Stimulated activated effector memory CD8-positive, alpha-beta T cell treated with anti-CD3 and anti-CD28 coated beads, Interleukin-12 subunit alpha, Interleukin-12 subunit beta, amount 100 ng/mL, for 72 hours (primary cell): ENCODE results near the gene ATP5ME.
A peak's percentile ranks its signal among the peaks of the same experiment; 100 is the strongest.

Source experiments
- ATAC-seq: fragments of 150-1000 bp; cut with Tn5 transposase; 2 replicates; pipeline ENCODE4 v1.10.0; 2021
- DNase-seq, 2 donors: peaks; one replicate each; pipeline ENCODE4 v3.0.0; 2021 to 2022; ENCODE audit warnings: low spot score in 2 of 2
- H3K27ac Mint-ChIP-seq: one replicate; pipeline ENCODE4 v1.8.0; 2022; ENCODE audit warnings: mild to moderate bottlenecking, mixed read lengths
- H3K36me3 Mint-ChIP-seq: one replicate; pipeline ENCODE4 v1.8.0; 2022; ENCODE audit warnings: mild to moderate bottlenecking, mixed read lengths
- H3K4me1 Mint-ChIP-seq: one replicate; pipeline ENCODE4 v1.8.0; 2022; ENCODE audit warnings: mixed read lengths
- H3K4me3 Mint-ChIP-seq: one replicate; pipeline ENCODE4 v1.8.0; 2022; ENCODE audit warnings: mild to moderate bottlenecking, mixed read lengths
- H3K9me3 Mint-ChIP-seq: one replicate; pipeline ENCODE4 v1.8.0; 2022; ENCODE audit warnings: mixed read lengths

The ATP5ME gene

GRCh38 chr4:632196-632790, 41.8 kb downstream of the ATP5ME start:
- ATAC-seq = no peak
- H3K4me1 Mint-ChIP-seq = no peaks in the 10 kb centered on the region
- no peaks in the 10 kb centered on the region for H3K36me3 Mint-ChIP-seq
- H3K27ac Mint-ChIP-seq = no peak overlapping the region
- no peaks in the 10 kb centered on the region for H3K9me3 Mint-ChIP-seq
- no peak for DNase-seq
- H3K4me3 Mint-ChIP-seq = no peak overlapping the region

- H3K9me3 Mint-ChIP-seq = no peaks in the 10 kb centered on the region
- no peak for ATAC-seq
Measured at GRCh38 chr4:630656-631055, 43.4 kb downstream of the ATP5ME start.

GRCh38 chr4:629915-630641, 44.0 kb downstream of the ATP5ME start:
- Mint-ChIP-seq H3K4me1 (no peaks in the 10 kb centered on the region), H3K36me3 (no peaks in the 10 kb centered on the region), H3K9me3 (no peaks in the 10 kb centered on the region), H3K27ac (peak overlapping the region; percentile 26), H3K4me3 (no peak overlapping the region)
- ATAC-seq = no peak
- DNase-seq = no peak

More at GRCh38 chr4:630656-631055, 43.4 kb downstream of the ATP5ME start:
- no peak overlapping the region for H3K27ac Mint-ChIP-seq
- no peaks in the 10 kb centered on the region for H3K36me3 Mint-ChIP-seq
- DNase-seq = no peak
- no peaks in the 10 kb centered on the region for H3K4me1 Mint-ChIP-seq
- H3K4me3 Mint-ChIP-seq = no peak overlapping the region

- H3K27ac Mint-ChIP-seq = peak overlapping the region; percentile 26
- H3K4me1 Mint-ChIP-seq = no peaks in the 10 kb centered on the region
- ATAC-seq (no peak), DNase-seq (no peak)
- no peaks in the 10 kb centered on the region for H3K9me3 Mint-ChIP-seq
- no peaks in the 10 kb centered on the region for H3K36me3 Mint-ChIP-seq
- no peak overlapping the region for H3K4me3 Mint-ChIP-seq
Measured at GRCh38 chr4:629636-629914, 44.5 kb downstream of the ATP5ME start.

- Mint-ChIP-seq H3K4me1 (no peaks in the 10 kb centered on the region), H3K4me3 (no peak overlapping the region)
- no peak for ATAC-seq
Measured at GRCh38 chr4:628821-629635, 45.0 kb downstream of the ATP5ME start.

GRCh38 chr4:628311-628741, 45.8 kb downstream of the ATP5ME start:
- no peak for ATAC-seq
- no peak overlapping the region for H3K4me3 Mint-ChIP-seq
- H3K36me3 Mint-ChIP-seq = no peaks in the 10 kb centered on the region
- H3K4me1 Mint-ChIP-seq = no peaks in the 10 kb centered on the region
- H3K9me3 Mint-ChIP-seq = no peaks in the 10 kb centered on the region
- no peak overlapping the region for H3K27ac Mint-ChIP-seq
- DNase-seq = no peak

More at GRCh38 chr4:628821-629635, 45.0 kb downstream of the ATP5ME start:
- H3K9me3 Mint-ChIP-seq = no peaks in the 10 kb centered on the region
- no peak for DNase-seq
- no peaks in the 10 kb centered on the region for H3K36me3 Mint-ChIP-seq
- H3K27ac Mint-ChIP-seq = no peak overlapping the region

- no peak for ATAC-seq
- Mint-ChIP-seq H3K4me3 (no peak overlapping the region), H3K27ac (no peak overlapping the region), H3K9me3 (no peaks in the 10 kb centered on the region), H3K36me3 (no peaks in the 10 kb centered on the region), H3K4me1 (no peaks in the 10 kb centered on the region)
- no peak for DNase-seq
Measured at GRCh38 chr4:627347-628125, 46.5 kb downstream of the ATP5ME start.

- H3K36me3 Mint-ChIP-seq = no peaks in the 10 kb centered on the region
- no peak overlapping the region for H3K27ac Mint-ChIP-seq
- H3K4me3 Mint-ChIP-seq = no peak overlapping the region
- no peaks in the 10 kb centered on the region for H3K4me1 Mint-ChIP-seq
- no peaks in the 10 kb centered on the region for H3K9me3 Mint-ChIP-seq
- DNase-seq = no peak
- no peak for ATAC-seq
Measured at GRCh38 chr4:626201-627091, 47.6 kb downstream of the ATP5ME start.

GRCh38 chr4:625631-626161, 48.4 kb downstream of the ATP5ME start:
- Mint-ChIP-seq H3K36me3 (no peaks in the 10 kb centered on the region), H3K4me1 (no peaks in the 10 kb centered on the region), H3K27ac (no peak overlapping the region), H3K4me3 (no peak overlapping the region), H3K9me3 (no peaks in the 10 kb centered on the region)
- no peak for DNase-seq
- no peak for ATAC-seq

- no peaks in the 10 kb centered on the region for H3K4me1 Mint-ChIP-seq
- H3K36me3 Mint-ChIP-seq = no peaks in the 10 kb centered on the region
- no peak for ATAC-seq
- DNase-seq = no peak
- no peak within 1 kb of the TSS for H3K27ac Mint-ChIP-seq
- no peak within 1 kb of the TSS for H3K4me3 Mint-ChIP-seq
- no peaks in the 10 kb centered on the region for H3K9me3 Mint-ChIP-seq
Measured at GRCh38 chr4:624705-625590, 49.1 kb downstream of the ATP5ME start, which contains the start of gene PDE6B. PDE6B (plus strand) TSS chr4:625573; CDS start chr4:625627, 54 bp downstream.

- Mint-ChIP-seq H3K4me1 (no peaks in the 10 kb centered on the region), H3K36me3 (no peaks in the 10 kb centered on the region), H3K27ac (no peak overlapping the region), H3K9me3 (no peaks in the 10 kb centered on the region), H3K4me3 (no peak overlapping the region)
- DNase-seq (no peak), ATAC-seq (no peak)
Measured at GRCh38 chr4:623914-624566, 50.0 kb downstream of the ATP5ME start.

- no peaks in the 10 kb centered on the region for H3K36me3 Mint-ChIP-seq
- H3K9me3 Mint-ChIP-seq = no peaks in the 10 kb centered on the region
- H3K4me3 Mint-ChIP-seq = no peak overlapping the region
- H3K27ac Mint-ChIP-seq = no peak overlapping the region
- no peak for ATAC-seq
- H3K4me1 Mint-ChIP-seq = no peaks in the 10 kb centered on the region
- DNase-seq = no peak
Measured at GRCh38 chr4:622996-623913, 50.8 kb downstream of the ATP5ME start.
